DMS 273 treated with DMSO at 0.1 percent for 48 hours (cell line): ENCODE results near the gene PIP5KL1.

ENCODE experiments used
- DNase-seq: peaks from one replicate; lab custom pipeline; 2025; lab: John Stamatoyannopoulos, UW

The PIP5KL1 gene

DNA sequence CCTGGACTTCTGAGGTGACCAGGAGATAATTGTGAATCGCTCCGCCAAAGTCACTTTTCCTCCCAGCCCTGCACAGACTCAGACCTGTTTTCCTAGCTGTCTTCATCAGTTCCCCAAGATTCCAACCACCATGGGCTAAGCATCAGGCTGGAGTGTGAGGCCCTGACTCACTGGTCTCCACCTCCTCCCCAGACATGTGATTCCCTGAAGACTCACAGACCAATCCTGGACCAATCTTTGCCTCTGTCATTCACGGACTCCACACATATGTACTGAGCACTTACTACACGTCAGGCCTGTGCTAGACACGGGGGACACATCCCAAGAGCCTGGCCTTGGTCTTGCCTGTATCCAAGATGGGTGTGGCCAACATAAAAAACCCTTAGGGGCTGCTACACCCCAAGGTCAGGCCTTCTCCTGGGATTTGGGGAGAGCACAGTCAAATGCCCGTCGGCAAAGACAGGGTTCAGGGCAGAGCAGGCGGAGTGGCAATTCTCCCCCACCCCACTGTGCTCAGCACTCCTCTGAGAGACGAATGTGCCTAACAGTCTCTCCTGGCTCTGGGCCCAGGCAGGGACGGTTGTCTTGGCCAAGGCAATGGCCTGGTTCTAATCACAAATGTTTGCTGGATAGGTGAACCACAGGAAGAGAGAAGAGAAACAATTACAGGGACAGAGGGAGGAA lies 38.3 kb upstream of the PIP5KL1 start:
- DNase-seq, result no peak

DNA sequence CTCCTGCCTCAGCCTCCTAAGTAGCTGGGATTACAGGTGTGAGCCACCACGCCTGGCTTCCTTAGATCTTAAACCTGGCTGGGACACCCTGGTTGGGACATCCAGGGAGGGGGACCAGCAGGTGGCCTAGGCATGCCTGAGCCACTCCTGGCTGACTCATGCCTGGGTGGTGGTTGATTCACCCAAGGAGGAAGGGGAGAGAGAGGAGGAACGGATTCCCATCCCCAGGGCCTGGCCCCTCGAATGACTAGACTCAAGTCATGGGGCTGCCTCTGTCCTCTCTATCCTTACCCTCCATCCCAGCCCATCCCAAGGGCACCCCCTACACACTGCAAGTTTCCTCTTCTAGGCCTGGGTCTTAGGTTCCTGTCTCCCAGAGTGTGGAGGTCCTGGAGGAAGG lies 37.5 kb upstream of the PIP5KL1 start:
- no peak for DNase-seq

DNA sequence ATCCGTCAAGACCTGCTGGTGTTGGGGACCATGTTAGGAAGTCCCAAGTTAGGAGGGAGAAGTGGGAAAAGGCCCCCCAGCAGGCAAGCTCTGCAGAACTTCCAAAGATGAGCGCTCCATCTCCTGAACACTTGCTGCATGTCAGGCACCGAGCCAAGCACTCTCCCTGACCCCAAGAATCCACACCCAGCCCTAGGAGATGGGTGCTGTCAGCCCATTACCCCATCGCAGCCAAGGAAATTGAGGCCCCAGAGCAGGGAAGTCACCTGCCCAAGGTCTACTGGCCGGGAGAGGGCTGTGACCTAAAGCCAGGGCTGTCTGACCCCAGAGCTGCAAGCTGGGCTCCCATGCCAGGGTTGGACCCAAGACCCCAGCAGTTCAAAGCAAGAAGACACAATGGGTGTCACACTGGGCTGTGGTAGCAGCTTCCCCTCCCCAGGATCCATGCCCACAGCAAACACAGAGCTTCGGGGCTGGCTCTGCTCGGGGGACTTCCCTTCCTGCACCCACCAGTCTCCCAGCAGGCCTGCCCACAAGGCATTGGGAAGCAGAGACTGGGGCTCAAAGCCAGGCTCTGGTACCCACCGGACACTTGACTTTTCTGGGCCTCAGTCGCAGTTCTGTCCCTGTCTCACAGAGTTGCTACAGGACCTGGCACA lies 36.7 kb upstream of the PIP5KL1 start:
- no peak for DNase-seq

DNA sequence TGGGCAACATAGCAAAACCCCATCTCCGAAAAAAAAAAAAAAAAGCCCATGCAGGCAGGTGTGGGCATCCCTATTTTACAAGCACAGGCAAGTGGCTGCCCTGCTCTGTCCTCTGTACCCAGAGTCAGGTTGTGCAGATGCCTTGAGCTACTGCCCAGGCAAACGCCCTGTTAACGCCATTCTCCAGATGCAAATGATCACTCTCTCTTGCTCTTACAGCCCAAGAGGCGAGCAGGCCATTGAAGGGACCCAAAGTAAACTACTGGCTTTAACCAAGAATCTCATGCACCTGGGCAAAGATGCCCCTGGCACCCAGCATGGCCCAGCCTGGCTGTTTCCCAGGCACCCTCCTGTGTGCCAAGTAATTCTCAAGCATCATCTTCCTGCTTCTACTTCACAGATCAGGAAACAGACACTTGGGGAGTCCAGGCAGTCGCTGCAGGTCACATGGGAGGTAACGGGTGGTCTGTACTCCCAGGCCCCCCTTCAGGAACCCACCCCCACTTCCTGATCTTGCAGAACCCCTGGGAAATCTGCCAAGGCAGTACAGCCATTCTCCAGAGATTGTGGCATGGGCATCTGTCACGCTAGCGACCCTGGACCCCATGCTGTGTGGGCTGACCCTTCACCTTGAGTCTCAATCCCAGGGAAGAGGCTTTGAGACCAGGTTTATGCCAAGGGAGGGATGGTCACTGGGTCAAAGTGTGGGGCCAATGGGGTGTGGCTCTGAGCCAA lies 36.0 kb upstream of the PIP5KL1 start:
- DNase-seq, result no peak

DNA sequence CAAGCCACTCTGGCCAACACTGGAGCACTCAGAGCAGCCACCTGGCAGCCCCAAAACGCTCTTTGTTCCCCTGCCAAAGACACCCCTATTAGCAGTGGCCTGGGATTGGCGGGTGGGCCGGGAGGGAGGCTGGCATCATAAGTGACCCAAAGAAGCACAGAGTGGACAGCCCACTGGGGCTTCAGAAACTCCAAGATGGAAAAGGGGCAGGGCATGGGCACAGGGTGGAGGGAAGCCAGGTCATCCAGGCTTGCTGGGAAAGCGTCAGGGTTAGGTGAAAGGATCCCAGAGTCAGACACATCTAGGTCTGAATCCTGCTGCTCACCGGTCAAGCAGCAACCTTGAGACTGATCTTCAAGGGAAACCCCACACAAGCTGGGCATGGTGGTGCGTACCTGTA lies 35.4 kb upstream of the PIP5KL1 start:
- DNase-seq, result no peak

DNA sequence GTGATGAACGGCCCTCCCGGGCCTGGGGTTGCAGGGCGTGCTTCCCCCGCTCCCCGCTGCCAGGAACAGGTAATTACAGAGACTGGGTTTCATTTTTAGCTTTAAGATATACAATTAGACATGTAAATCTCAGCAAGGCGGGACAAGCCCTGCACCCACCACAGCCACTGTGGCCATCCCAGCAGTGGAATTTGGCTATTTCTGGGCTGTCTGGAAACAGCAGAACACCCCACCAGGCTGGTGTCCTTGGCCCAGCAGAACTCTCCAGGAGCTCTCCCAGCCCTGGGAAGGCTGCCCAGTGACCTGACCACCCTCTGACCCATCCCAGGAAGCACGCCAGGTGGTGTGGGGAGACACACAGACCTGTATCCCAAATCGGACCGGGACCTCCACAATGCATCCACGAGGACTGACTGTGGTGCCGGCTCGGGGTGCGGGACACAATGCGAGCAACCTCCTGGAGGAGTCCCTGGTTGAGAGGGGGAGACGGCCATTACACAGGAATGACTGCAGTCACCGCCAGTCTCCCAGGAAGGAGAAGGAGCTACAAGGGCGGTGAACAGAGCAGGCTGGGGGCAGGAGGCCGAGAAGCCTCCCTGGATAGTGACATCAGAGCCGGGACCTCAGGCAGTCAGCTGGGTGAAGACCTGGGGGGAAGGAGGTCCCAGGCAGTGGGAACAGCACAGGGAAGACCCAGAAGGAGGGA lies 32.9 kb upstream of the PIP5KL1 start:
- no peak for DNase-seq

DNA sequence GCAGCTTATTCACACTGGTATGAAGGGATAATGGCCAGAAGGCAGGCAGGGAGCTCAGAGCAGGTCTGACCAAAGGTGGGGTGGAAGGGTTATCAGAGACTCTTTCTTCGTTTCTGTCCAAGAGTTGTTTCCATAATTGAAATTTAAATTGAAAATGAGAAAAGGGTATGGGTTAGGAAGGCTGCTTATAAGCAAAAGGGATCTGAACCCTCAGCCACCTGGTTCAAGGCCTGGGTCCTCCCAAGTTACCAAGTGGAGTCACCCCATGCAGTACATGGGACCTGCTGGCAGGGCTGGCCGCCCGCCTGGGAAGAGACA lies 32.4 kb upstream of the PIP5KL1 start:
- DNase-seq, result no peak

DNA sequence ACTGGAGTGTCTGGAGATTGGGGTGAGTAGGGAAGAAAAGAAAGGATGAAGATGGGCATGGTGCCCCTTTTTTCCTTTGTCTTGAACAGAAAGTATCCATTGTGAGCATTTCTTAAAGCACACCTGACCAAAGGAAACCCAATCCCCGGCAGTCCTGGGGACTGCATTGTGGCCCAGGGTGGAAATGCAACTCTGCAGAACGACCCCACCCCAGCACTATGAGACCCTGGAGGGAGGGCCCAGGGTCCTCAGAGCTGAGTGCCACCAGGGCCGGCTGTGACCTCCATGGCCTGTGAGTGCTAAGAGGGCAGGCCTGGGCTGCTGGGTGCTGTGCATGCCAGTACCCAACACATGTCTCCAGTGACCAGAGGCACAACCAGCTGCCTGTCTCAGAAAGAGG lies 31.7 kb upstream of the PIP5KL1 start:
- DNase-seq, result no peak

DNA sequence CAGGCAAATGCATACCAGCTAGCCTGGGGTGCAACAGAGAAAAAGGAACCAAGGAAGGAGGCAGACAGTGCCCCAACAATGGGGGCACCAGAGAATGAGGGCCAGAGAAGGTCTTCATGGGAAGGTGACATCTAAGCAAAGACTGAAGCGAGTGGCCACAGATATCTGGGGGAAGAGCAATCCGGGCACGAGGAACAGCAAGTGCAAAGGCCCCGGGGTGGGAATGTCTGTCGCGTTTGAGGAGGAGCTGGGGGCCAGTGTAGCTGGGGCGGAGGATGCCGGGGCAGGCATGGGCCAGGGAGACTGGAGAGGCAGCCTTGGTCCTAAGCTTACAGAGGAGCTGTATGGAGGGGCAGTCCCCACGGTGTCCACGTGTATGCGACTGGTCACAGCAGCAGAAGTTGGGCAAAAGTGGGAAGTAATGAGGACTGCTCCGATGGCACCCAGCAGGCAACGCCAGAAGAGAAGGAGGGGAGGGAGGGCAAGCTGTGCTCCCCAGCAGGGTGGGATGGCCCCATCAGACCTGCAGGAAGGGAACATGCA lies 31.1 kb upstream of the PIP5KL1 start:
- DNase-seq, result no peak

DNA sequence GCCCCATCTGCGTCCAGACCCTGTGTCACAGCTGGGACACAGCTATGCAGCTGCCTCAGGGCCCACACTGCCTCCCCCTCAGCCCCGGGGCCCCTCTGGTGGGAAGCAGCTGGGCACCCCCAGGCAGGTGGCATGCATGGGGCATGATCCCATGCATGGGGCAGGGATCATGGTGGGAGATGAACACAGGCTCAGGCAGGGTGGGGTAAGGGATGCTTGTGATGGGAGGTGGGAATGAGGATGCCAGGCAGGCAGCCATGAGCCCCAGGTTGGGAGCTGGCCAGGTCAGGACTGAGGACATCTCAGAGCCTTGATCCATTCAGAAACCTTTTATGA lies 30.5 kb upstream of the PIP5KL1 start:
- no peak for DNase-seq

DNA sequence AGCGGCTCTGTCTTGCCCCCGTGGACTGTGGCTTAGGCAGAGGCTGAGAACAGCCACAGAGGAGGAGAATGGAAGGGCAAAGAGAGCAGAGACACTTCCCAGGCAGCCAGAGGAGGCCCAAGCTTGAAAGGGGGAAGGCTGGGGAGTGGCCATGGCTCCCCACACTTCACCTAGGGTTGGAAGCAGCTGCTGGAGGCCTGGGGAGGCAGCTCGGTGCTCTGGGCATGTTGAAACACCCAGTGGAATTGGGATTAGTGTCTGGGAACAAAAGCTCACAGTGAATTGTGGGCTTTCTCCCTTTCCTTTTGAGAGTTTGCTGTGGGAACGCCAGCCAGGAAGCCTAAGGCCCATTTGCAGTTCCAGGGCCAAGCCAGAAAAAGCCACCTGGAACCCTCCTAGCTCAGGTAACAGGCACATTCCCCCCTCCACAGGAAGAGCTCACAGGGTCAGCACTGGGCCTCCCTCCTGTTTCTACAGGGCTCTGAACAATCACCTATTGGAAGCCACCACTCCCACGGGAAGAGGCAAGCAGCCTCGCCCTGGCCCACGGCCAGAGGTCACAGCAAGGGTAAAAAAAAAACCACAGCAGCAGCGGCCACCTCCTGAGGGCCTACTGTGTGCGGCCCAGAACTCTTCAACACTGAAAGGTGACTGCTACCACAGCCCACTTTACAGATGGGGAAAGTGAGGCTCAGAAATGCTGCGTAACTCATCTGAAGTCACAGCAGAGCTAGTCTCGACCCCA lies 30.0 kb upstream of the PIP5KL1 start:
- no peak for DNase-seq

DNA sequence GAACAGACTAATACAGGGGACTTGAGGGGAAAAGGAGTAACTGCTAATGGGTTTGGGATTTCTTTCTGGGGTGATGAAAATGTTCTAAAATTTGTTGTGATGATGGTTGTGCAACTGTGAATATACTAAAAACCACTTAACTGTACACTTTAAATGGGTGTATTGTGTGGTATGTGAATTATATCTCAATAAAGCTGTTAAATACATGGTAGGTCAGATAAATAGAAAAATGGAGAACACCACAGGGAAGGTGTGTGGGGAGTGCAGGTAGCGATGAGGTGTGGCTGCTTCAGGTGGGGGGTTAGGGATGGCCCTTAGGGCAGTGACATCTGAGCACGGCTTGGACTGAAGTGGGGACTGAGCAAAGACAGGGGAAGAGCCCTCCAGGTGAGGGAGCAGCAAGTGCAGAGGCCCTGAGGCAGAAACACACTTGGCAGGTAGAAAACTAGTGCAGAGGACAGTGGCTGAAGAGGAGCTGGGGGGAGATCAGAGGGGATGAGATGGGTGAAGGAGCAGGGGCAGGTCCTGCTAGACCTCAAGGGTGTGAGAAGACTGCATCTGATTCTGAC lies 29.3 kb upstream of the PIP5KL1 start:
- DNase-seq, result no peak

DNA sequence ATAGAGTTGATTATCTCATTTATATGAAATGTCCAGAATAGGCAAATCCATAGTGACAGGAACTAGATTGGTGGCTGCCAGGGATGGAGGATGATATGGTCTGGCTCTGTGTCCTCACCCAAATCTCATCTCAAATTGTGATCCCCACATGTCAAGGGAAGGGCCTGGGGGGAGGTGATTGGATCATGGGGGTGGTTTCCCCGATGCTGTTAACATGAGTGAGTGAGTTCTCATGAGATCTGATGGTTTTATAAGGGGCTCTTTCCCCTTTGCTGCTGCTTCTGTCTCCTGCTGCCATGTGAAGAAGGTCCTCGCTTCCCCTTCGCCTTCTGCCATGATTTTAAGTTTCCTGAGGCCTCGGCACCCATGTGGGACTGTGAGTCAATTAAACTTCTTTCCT lies 28.8 kb upstream of the PIP5KL1 start:
- DNase-seq, result no peak

DNA sequence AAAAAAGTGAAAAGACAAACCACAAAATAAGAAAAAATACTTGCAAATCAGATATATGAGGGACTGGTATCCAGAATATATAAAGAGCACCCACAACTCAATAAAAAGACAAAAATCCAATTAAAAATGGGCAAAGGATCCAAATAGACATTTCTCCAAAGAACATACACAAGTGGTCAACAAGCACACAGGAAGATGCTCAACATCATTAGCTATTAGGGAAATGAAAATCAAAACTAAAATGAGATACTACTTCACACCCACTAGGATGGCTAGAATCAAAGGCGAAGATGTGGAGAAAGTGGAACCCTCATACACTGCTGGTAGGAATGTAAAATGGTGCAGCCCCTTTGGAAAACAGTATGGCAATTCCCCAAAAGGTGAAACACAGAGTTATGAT lies 28.2 kb upstream of the PIP5KL1 start:
- DNase-seq, result no peak

DNA sequence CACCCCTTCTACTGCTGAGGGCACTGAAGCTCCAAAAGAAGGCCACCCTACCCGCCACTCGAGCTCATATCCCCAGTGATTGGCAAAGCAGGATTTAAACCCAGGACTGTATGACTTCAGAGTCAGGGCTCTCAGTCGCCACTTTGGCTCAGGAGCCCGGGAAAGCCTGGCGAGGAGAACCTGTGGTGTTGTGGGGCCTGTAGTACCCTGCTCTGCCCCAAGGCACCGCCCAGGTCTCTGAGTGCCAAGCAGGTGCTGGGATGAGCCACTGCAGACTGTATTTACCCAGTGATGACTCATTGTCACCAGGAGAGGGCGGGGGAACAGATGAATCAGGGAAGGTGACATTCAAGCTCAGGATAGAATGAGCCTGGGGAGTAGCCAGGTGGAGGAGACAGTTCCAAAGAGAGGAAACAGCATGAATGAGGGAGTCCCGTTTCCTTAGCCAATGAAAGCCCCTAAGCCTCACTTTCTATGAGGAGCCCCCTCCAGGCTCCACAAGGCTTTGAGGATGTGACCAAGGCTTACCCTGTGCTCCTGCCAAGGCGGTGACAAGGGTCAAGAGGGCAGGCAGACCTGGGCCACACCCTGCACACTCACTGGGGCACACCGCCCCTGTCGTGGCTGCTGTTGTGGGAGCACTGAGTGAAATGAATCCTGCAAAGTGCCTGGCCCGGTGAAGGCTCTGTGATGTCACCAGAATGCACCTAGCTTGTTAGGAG lies 24.9 kb upstream of the PIP5KL1 start:
- DNase-seq, result peak; percentile 18

DNA sequence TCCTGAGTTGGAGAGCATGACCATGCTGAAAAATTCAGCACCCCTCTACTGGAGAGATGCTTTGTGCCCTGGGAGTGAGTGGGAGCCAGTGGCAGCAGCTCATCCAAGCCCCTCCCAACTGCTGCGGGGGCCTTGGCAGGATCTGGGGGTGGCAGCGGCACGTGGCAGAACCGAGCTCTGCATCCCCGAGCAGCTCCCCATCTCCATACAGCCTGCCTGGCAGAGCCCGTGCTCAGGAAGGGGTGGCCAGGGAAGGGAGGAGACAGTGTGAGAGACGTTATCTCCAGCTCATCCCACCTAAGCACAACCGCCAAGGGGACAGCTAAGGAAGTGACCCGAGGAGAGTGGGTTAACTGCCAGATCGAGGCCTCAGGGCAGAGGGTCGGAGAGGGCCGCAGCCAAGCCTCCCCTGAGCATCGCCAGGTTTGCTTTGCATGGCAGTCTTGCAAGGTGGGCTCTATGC lies 24.3 kb upstream of the PIP5KL1 start:
- DNase-seq, result no peak

DNA sequence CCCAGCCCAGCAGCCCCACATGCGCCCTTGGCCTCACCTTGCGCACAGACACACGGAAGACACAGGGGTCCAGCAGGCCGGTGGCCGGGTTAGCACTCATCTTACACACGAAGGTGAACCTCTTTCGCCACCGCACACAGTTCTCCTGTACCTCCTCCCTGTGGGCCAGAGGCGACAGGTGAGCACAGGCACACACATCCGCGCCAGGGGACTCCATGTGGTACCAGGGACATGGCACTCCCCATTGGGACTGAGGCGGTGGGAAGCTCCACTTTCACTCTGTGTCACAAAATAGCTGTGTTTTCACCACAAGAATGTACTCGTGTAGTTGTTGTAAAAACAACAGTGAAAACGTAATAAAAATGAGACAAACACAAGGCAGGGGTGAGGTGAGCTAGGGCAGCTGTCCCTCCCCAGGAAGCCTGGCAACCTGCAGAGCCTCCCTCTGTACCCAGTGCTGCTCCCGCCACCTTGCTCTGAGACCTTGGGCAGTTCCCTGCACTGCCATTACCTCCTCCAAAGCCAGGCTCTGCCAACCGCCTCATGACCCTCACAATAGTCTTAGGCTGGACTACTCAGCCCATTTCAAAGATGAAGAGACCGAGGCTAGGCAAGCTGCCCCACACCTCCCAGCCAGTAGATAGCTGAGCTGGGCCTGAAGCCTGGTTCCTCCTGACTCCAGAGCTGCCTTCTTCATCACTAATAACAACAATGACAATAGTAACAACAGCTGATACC lies 23.4 kb upstream of the PIP5KL1 start:
- DNase-seq, result no peak

DNA sequence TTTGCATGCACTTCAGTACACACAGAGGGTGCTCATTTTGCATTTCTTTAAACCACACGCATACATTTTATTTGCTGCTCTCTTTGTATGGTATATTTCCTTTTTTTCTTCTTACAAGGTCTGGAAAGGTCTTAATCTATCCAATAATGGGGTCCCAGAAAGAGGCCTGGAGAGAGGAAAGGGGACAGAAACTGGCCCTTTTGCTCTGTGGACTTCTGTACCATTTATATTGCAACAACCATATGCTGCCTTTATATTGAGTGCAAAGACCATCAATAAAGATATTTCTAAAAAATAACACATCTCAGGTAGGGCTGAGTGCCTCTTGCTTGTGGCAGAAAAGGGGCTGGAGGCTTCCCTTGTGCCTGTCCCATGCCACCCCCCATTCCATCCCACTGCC lies 22.6 kb upstream of the PIP5KL1 start:
- DNase-seq, result no peak

DNA sequence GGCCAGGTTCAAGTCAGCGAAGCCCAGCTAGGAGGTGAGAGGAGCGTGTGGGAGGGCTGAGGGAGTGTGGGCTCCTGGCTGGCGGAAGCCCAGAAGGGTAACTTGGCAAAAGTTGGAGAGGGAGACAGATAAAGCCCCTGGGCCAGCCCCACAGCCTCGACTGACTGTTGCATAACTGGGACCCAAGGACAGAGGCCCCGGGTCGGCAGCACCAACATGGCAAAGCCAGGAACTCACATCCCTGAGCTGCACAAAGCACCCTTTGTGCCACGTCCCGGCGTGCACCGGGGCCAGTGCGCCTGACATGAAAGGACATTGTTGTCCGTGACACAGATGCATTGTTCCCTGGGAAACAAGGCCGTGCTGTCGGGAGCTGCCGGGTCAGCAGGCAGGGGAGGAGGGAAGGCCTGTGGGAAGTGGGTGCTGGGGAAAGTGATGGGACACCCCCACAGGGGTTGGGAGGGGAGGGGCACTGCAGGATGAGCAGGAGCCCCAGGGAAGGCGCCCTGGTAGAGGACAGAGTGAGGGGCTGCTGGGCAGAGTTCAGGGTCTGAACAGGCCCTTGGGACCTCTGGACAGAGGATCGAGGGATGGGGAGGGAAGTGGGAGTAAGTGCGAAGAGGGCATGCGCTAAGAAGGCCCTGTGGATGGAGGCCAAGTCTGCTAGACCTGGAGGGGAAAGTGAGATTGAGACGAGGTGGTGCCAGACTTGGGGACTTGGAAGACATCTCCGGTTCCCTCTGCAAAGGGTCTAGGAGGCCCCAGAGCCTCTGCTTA lies 20.1 kb upstream of the PIP5KL1 start:
- no peak for DNase-seq
